Measurements from ENCODE around the gene DNAI7.
A peak's percentile ranks its signal among the peaks of the same experiment; 100 is the strongest.

Gene DNAI7

GRCh38 chr12:25162866-25163265 lies 32.1 kb downstream of the DNAI7 start:
- no peak for DNase-seq

- no peak for DNase-seq
Observed at GRCh38 chr12:25156061-25156460, 38.9 kb downstream of the DNAI7 start.

GRCh38 chr12:25155022-25155576 lies 39.9 kb downstream of the DNAI7 start:
- DNase-seq, result no peak

- DNase-seq, result no peak
Observed at GRCh38 chr12:25152055-25152454, 42.9 kb downstream of the DNAI7 start.

- no peak for DNase-seq
Observed at GRCh38 chr12:25151476-25151875, 43.5 kb downstream of the DNAI7 start.

- no peak for DNase-seq
Observed at GRCh38 chr12:25146686-25147085, 48.3 kb downstream of the DNAI7 start.

- peak in 1 of 2 donors; percentile 33 for DNase-seq
Observed at GRCh38 chr12:25135531-25136154, 59.3 kb downstream of the DNAI7 start.

GRCh38 chr12:25131270-25131669 lies 63.7 kb downstream of the DNAI7 start:
- no peak for DNase-seq

GRCh38 chr12:25130741-25131188 lies 64.2 kb downstream of the DNAI7 start:
- DNase-seq, result no peak

GRCh38 chr12:25126746-25127145 lies 68.2 kb downstream of the DNAI7 start:
- no peak for DNase-seq

- no peak for DNase-seq
Observed at GRCh38 chr12:25126101-25126500, 68.9 kb downstream of the DNAI7 start.

GRCh38 chr12:25124493-25124892 lies 70.5 kb downstream of the DNAI7 start:
- no peak for DNase-seq

GRCh38 chr12:25123126-25123525 lies 71.8 kb downstream of the DNAI7 start:
- no peak for DNase-seq

- DNase-seq, result no peak
Observed at GRCh38 chr12:25121916-25122315, 73.0 kb downstream of the DNAI7 start.

GRCh38 chr12:25121110-25121509 lies 73.8 kb downstream of the DNAI7 start:
- no peak for DNase-seq

GRCh38 chr12:25119020-25119419 lies 75.9 kb downstream of the DNAI7 start:
- DNase-seq, result no peak

- no peak for DNase-seq
Observed at GRCh38 chr12:25115677-25116076, 79.3 kb downstream of the DNAI7 start.

- DNase-seq, result no peak
Observed at GRCh38 chr12:25113651-25114050, 81.3 kb downstream of the DNAI7 start.

- DNase-seq, result no peak
Observed at GRCh38 chr12:25110260-25110659, 84.7 kb downstream of the DNAI7 start.

- DNase-seq, result no peak
Observed at GRCh38 chr12:25107920-25108319, 87.0 kb downstream of the DNAI7 start.

- DNase-seq, result no peak
Observed at GRCh38 chr12:25106818-25107217, 88.1 kb downstream of the DNAI7 start.

GRCh38 chr12:25102402-25102801 lies 92.6 kb downstream of the DNAI7 start:
- DNase-seq, result no peak

- DNase-seq, result no peak
Observed at GRCh38 chr12:25101092-25101445, 93.9 kb downstream of the DNAI7 start.

GRCh38 chr12:25100194-25101091 lies 94.5 kb downstream of the DNAI7 start:
- DNase-seq, result no peak
